MM.1S (cell line): Measurements from ENCODE around the gene GPR160.

Experiments used
- CTCF ChIP-seq: fragments of 300-600 bp; sonication (generic); IDR thresholded peaks from 2 replicates; pipeline ENCODE4 v1.5.1; 2016; ENCODE audit warnings: antibody characterized with exemption, low read length, mixed read lengths
- EZH2 ChIP-seq: fragments of 300-600 bp; sonication (generic); optimal IDR thresholded peaks from 2 replicates; pipeline ENCODE3; 2017; ENCODE audit warnings: low read depth, mild to moderate bottlenecking, antibody characterized with exemption, low read length, mixed read lengths
- EZH2phosphoT487 ChIP-seq: fragments of 300-600 bp; sonication (generic); IDR thresholded peaks from 2 replicates; pipeline ENCODE4 v1.6.1; 2018; ENCODE audit warnings: antibody characterized with exemption, low read length

- TF ChIP-seq CTCF: no peak
- TF ChIP-seq EZH2phosphoT487: no peak
- no peak for TF ChIP-seq EZH2
Observed at GRCh38 chr3:170010498-170010897, 27.3 kb upstream of the GPR160 start.
